Hepatocyte (in vitro differentiated cells): ENCODE measurements around the gene MCF2L. TPM values are rescaled to one million over a fixed set of nuclear protein-coding genes. Genes with fewer than 3 reads are reported as not detected.

Source experiments
- DNase-seq: peaks from one replicate; pipeline ENCODE4 v3.0.0-alpha.2; 2016; ENCODE audit warnings: low spot score
- H2AFZ ChIP-seq: fragments of 200-600 bp; sonication (generic); 2 replicates; pipeline ENCODE4 v1.6.0; 2016; ENCODE audit warnings: antibody characterized with exemption, mild to moderate bottlenecking
- H3K27ac ChIP-seq: fragments of 200-600 bp; sonication (generic); 2 replicates; pipeline ENCODE4 v1.5.1; 2016; ENCODE audit warnings: mild to moderate bottlenecking
- H3K27me3 ChIP-seq: fragments of 200-600 bp; sonication (generic); 2 replicates; pipeline ENCODE4 v1.6.1; 2016
- H3K36me3 ChIP-seq: fragments of 200-600 bp; sonication (generic); replicated peaks from 2 replicates; pipeline ENCODE4 v1.5.1; 2016; ENCODE audit warnings: low read depth; ENCODE audit not compliant: insufficient read depth
- H3K4me1 ChIP-seq: fragments of 200-600 bp; sonication (generic); 2 replicates; pipeline ENCODE4 v1.5.1; 2016; ENCODE audit warnings: mild to moderate bottlenecking, moderate library complexity; ENCODE audit not compliant: insufficient read depth
- H3K4me2 ChIP-seq: fragments of 200-600 bp; sonication (generic); 2 replicates; pipeline ENCODE4 v1.6.0; 2016
- H3K4me3 ChIP-seq: fragments of 200-600 bp; sonication (generic); 2 replicates; pipeline ENCODE4 v1.5.1; 2016; ENCODE audit warnings: mild to moderate bottlenecking
- H3K79me2 ChIP-seq: fragments of 200-600 bp; sonication (generic); 2 replicates; pipeline ENCODE4 v1.6.0; 2017; ENCODE audit warnings: mild to moderate bottlenecking
- H3K9me2 ChIP-seq: fragments of 200-600 bp; sonication (generic); replicated peaks from 2 replicates; pipeline ENCODE4 v1.6.0; 2017; ENCODE audit warnings: mild to moderate bottlenecking; ENCODE audit not compliant: insufficient read depth
- H3K9me3 ChIP-seq: fragments of 200-600 bp; sonication (generic); 2 replicates; pipeline ENCODE4 v1.5.1; 2016; ENCODE audit warnings: low read depth, mild to moderate bottlenecking
- H4K20me1 ChIP-seq: fragments of 200-600 bp; sonication (generic); 2 replicates; pipeline ENCODE4 v1.6.0; 2016; ENCODE audit warnings: mild to moderate bottlenecking; ENCODE audit not compliant: insufficient read depth, poor library complexity, severe bottlenecking
- CTCF ChIP-seq: fragments of 200-600 bp; sonication (generic); IDR thresholded peaks from 2 replicates; pipeline ENCODE4 v1.5.1; 2016; ENCODE audit warnings: antibody characterized with exemption, mild to moderate bottlenecking; ENCODE audit not compliant: poor library complexity
- EZH2 ChIP-seq: fragments of 200-600 bp; sonication (generic); IDR thresholded peaks from 2 replicates; pipeline ENCODE4 v1.6.1; 2016; ENCODE audit warnings: antibody characterized with exemption, mild to moderate bottlenecking, borderline replicate concordance
- EZH2phosphoT487 ChIP-seq: fragments of 200-600 bp; sonication (generic); IDR thresholded peaks from one replicate; pipeline ENCODE4 v1.6.1; 2018; ENCODE audit warnings: antibody characterized with exemption, mild to moderate bottlenecking, low read depth, moderate library complexity; ENCODE audit not compliant: unreplicated experiment, severe bottlenecking
- WGBS: methylation state at CpG from one replicate; pipeline ENCODE4 v1.1.6; 2016; ENCODE audit warnings: low lambda C conversion rate; ENCODE audit errors: missing lambda C conversion rate; 5-methylcytosine and 5-hydroxymethylcytosine counted together
- polyA plus RNA-seq: library from polyadenylated mRNA; unstranded; fragments of >200 nt; fragmentation: Nextera tagmentation; extraction: Ambion mirVana; gene quantifications from 2 replicates; pipeline ENCODE4 v1.2.1, GENCODE V29; 2016
- total RNA-seq: library from RNA; depleted of rRNA; stranded (reverse); fragments of >200 nt; gene quantifications from 2 replicates; pipeline ENCODE4 v1.2.3, GENCODE V29; 2014

MCF2L gene
- total and polyA plus RNA-seq, 2 experiments from 2014 or later, result 11.1 to 22.4 TPM

GRCh38 chr13:112928972-112929782, 39.8 kb upstream of the MCF2L start:
- Histone ChIP-seq H4K20me1 (no peaks in the 10 kb centered on the region), H2AFZ (no peak overlapping the region), H3K79me2 (no peaks in the 10 kb centered on the region), H3K27me3 (no peaks in the 10 kb centered on the region), H3K36me3 (no peaks in the 10 kb centered on the region), H3K4me3 (no peak overlapping the region), H3K27ac (peak overlapping the region; percentile 77), H3K4me1 (peaks cover 20% of the 10 kb centered on the region), H3K9me3 (no peaks in the 10 kb centered on the region), H3K9me2 (no peaks in the 10 kb centered on the region), H3K4me2 (peak overlapping the region; percentile 69)
- WGBS, result 44% methylated on average over 21 of the region's 21 CpGs
- peak; percentile 81 for DNase-seq
- TF ChIP-seq EZH2, result no peak
- TF ChIP-seq EZH2phosphoT487, result no peak
- peak; percentile 6 for TF ChIP-seq CTCF

- WGBS, result 79% methylated on average over 8 of the region's 8 CpGs
- H3K27ac ChIP-seq, result peak overlapping the region; percentile 77
- no peak for DNase-seq
Observed at GRCh38 chr13:112929783-112930055, 39.3 kb upstream of the MCF2L start.

GRCh38 chr13:112930192-112930591, 38.8 kb upstream of the MCF2L start:
- peaks cover 20% of the 10 kb centered on the region for H3K4me1 ChIP-seq
- no peak overlapping the region for H3K4me3 ChIP-seq
- peak overlapping the region; percentile 77 for H3K27ac ChIP-seq
- H3K27me3 ChIP-seq, result no peaks in the 10 kb centered on the region
- TF ChIP-seq EZH2 (no peak), EZH2phosphoT487 (no peak), CTCF (no peak)
- no peaks in the 10 kb centered on the region for H4K20me1 ChIP-seq
- no peak overlapping the region for H2AFZ ChIP-seq
- no peaks in the 10 kb centered on the region for H3K79me2 ChIP-seq
- no peaks in the 10 kb centered on the region for H3K9me3 ChIP-seq
- H3K9me2 ChIP-seq, result no peaks in the 10 kb centered on the region
- no peak for DNase-seq
- H3K4me2 ChIP-seq, result no peak overlapping the region
- H3K36me3 ChIP-seq, result no peaks in the 10 kb centered on the region

More at GRCh38 chr13:112929783-112930055, 39.3 kb upstream of the MCF2L start:
- H3K27me3 ChIP-seq, result no peaks in the 10 kb centered on the region
- H3K36me3 ChIP-seq, result no peaks in the 10 kb centered on the region
- H3K4me3 ChIP-seq, result no peak overlapping the region
- peak overlapping the region; percentile 69 for H3K4me2 ChIP-seq
- TF ChIP-seq CTCF (no peak), EZH2phosphoT487 (no peak), EZH2 (no peak)
- no peaks in the 10 kb centered on the region for H4K20me1 ChIP-seq
- H3K9me3 ChIP-seq, result no peaks in the 10 kb centered on the region
- H3K79me2 ChIP-seq, result no peaks in the 10 kb centered on the region
- peaks cover 20% of the 10 kb centered on the region for H3K4me1 ChIP-seq
- no peak overlapping the region for H2AFZ ChIP-seq
- no peaks in the 10 kb centered on the region for H3K9me2 ChIP-seq
